Uterus (tissue), 4 donors: ENCODE results near the gene DKKL1. TPM values are rescaled to one million over a fixed set of nuclear protein-coding genes. Genes with fewer than 3 reads are reported as not detected.
"Not testable (repeated sequence)": the region's sequence is repeated elsewhere in the genome, so short reads cannot be mapped to it uniquely, and the experiment has no call there.

Experiments used
- DNase-seq, 2 donors: peaks; one replicate each; pipeline ENCODE4 v3.0.0-alpha.2; 2019 to 2020
- H3K27ac ChIP-seq, 2 donors: fragments of 200-600 bp; sonication (generic); 1 replicate in 1 of 2; 2 replicates in 1 of 2; pipeline ENCODE4 v1.5.1; 2016 to 2018
- H3K27me3 ChIP-seq, 2 donors: fragments of 200-600 bp; sonication (generic); one replicate each; pipeline ENCODE4 v1.5.1; 2018 to 2019; ENCODE audit warnings: control low read depth in 1 of 2
- H3K36me3 ChIP-seq, 2 donors: fragments of 200-600 bp; sonication (generic); one replicate each; pipeline ENCODE4 v1.5.1; 2019; ENCODE audit warnings: control low read depth in 1 of 2
- H3K4me1 ChIP-seq, 2 donors: fragments of 200-600 bp; sonication (generic); one replicate each; pipeline ENCODE4 v1.5.1; 2018 to 2019; ENCODE audit warnings: control low read depth in 1 of 2
- H3K4me3 ChIP-seq, 2 donors: fragments of 200-600 bp; sonication (generic); 1 replicate in 1 of 2; 2 replicates in 1 of 2; pipeline ENCODE4 v1.5.1; 2018 to 2019; ENCODE audit warnings: mild to moderate bottlenecking in 1 of 2
- H3K9me3 ChIP-seq, 2 donors: fragments of 200-600 bp; sonication (generic); one replicate each; pipeline ENCODE4 v1.5.1; 2019; ENCODE audit warnings: control low read depth in 1 of 2
- POLR2A ChIP-seq, 2 donors: fragments of 450-650 bp; IDR thresholded peaks; one replicate each; pipeline ENCODE4 v1.6.1; 2016; ENCODE audit warnings: antibody characterized with exemption in 2 of 2, mild to moderate bottlenecking in 1 of 2, moderate library complexity in 1 of 2
- intact Hi-C: fragments of 100-400 bp; cut with DNase I; formaldehyde crosslinking; loops from one replicate; pipeline ENCODE4 v1.15.1; 2023; ENCODE audit warnings: low total_unique reads
- total RNA-seq, 4 donors: library from RNA; depleted of rRNA in 3 of 4; stranded (reverse); fragments of >200 nt in 3 of 4; gene quantifications; one replicate each; pipeline versions ENCODE4 v1.1.0 to v1.2.4, GENCODE V29; 2014 to 2023
- TF ChIP-seq, protein P1 (sequence below), 4 experiments: fragments of 200-600 bp in 2 of 4; fragments of 450-650 bp in 2 of 4; sonication (generic) in 2 of 4; IDR thresholded peaks; one replicate each; pipeline ENCODE4 v1.5.1; 2016 to 2019; ENCODE audit warnings: antibody characterized with exemption in 4 of 4, mild to moderate bottlenecking in 2 of 4, moderate library complexity in 1 of 4
- donor health status: DM: yes; HTN: yes; CAD: no.

Gene DKKL1
- total RNA-seq, 4 donors from 2014 or later: 1.3 TPM; not detected in 3

GRCh38 chr19:49326165-49326704, 37.4 kb upstream of the DKKL1 start:
- intact Hi-C loops: no loop called here
- DNase-seq: no peak
- H3K36me3 ChIP-seq: no peaks in the 10 kb centered on the region

GRCh38 chr19:49327878-49328544, 35.7 kb upstream of the DKKL1 start:
- intact Hi-C loops: no loop called here
- Histone ChIP-seq H3K4me3 (no peak overlapping the region), H3K9me3 (no peaks in the 10 kb centered on the region), H3K4me1 (no peaks in the 10 kb centered on the region), H3K36me3 (no peaks in the 10 kb centered on the region), H3K27me3 (no peaks in the 10 kb centered on the region), H3K27ac (no peak overlapping the region)
- DNase-seq: no peak
- no peak for TF ChIP-seq POLR2A (IDR thresholded peaks at IDR 0.05)
- TF ChIP-seq, protein P1, sequence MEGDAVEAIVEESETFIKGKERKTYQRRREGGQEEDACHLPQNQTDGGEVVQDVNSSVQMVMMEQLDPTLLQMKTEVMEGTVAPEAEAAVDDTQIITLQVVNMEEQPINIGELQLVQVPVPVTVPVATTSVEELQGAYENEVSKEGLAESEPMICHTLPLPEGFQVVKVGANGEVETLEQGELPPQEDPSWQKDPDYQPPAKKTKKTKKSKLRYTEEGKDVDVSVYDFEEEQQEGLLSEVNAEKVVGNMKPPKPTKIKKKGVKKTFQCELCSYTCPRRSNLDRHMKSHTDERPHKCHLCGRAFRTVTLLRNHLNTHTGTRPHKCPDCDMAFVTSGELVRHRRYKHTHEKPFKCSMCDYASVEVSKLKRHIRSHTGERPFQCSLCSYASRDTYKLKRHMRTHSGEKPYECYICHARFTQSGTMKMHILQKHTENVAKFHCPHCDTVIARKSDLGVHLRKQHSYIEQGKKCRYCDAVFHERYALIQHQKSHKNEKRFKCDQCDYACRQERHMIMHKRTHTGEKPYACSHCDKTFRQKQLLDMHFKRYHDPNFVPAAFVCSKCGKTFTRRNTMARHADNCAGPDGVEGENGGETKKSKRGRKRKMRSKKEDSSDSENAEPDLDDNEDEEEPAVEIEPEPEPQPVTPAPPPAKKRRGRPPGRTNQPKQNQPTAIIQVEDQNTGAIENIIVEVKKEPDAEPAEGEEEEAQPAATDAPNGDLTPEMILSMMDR (IDR thresholded peaks at IDR 0.05): peak in 2 of 4 experiments; percentile 24 to 30

More at GRCh38 chr19:49326165-49326704, 37.4 kb upstream of the DKKL1 start:
- no peak overlapping the region for H3K27ac ChIP-seq
- H3K9me3 ChIP-seq: peaks cover 0 to 2% of the 10 kb centered on the region in 2 donors
- no peaks in the 10 kb centered on the region for H3K27me3 ChIP-seq
- TF ChIP-seq POLR2A (IDR thresholded peaks at IDR 0.05): no peak
- H3K4me1 ChIP-seq: no peaks in the 10 kb centered on the region
- no peak overlapping the region for H3K4me3 ChIP-seq

- Histone ChIP-seq H3K4me3 (no peak overlapping the region), H3K27me3 (no peaks in the 10 kb centered on the region), H3K4me1 (no peaks in the 10 kb centered on the region), H3K27ac (no peak overlapping the region), H3K36me3 (no peaks in the 10 kb centered on the region), H3K9me3 (no peaks in the 10 kb centered on the region)
- no peak for TF ChIP-seq POLR2A (IDR thresholded peaks at IDR 0.05)
- TF ChIP-seq, protein P1 (IDR thresholded peaks at IDR 0.05): no peak
- intact Hi-C loops: no loop called here
- DNase-seq: no peak
Measured at GRCh38 chr19:49328741-49329140, 34.9 kb upstream of the DKKL1 start.

DNA sequence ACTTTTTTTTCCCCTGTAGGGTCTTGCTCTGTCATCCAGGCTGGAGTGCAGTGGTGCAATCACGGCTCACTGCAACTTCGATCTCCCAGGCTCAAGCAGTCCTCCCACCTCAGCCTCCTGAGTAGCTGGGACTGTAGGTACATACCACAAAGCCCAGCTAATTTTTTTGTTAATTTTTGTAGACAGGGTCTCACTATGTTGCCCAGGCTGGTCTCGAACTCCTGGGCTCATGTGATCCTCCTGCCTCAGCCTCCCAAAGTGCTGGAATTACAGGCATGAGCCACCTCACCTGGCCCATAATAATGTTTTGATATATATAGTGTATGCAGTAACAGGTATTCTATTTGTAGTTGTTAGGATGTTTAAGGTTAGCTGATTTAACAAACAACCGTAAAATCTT, 32.5 kb upstream of the DKKL1 start:
- H3K9me3 ChIP-seq, H3K4me3 ChIP-seq, H3K27me3 ChIP-seq, H3K27ac ChIP-seq, H3K4me1 ChIP-seq, H3K36me3 ChIP-seq, intact Hi-C loops, DNase-seq: not testable (repeated sequence)

- H3K4me3 ChIP-seq: no peak overlapping the region
- DNase-seq: no peak
- no peaks in the 10 kb centered on the region for H3K36me3 ChIP-seq
Measured at GRCh38 chr19:49331616-49332055, 32.0 kb upstream of the DKKL1 start.

DNA sequence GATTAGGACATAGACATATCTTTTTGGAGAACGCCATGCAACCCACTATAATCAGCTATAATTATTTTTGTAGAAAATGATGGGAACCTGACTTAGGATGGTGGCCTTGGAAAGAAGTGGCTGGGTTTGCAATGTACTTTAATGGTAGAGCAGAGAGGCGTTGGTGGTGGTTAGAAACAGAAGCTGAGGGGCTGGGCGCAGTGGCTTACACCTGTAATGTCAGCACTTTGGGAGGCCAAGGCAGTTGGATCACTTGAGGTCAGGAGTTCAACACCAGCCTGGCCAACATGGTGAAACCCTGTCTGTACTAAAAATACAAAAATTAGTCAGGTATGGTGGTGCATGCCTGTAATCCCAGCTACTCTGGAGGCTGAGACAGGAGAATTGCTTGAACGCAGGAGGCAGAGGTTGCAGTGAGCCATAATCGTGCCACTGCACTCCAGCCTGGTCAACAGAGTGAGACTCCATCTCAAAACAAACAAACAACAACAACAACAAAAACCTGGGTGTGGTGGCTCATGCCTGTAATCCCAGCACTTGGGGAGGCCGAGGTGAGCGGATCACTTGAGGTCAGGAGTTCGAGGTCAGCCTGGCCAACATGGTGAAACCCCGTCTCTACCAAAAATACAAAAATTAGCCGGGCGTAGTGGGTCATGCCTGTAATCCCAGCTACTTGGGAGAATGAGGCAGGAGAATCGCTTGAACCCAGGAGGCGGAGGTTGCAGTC, 30.8 kb upstream of the DKKL1 start:
- H3K9me3 ChIP-seq, H3K4me3 ChIP-seq, H3K36me3 ChIP-seq, H3K27me3 ChIP-seq, DNase-seq, H3K4me1 ChIP-seq, intact Hi-C loops, H3K27ac ChIP-seq: not testable (repeated sequence)

More at GRCh38 chr19:49331616-49332055, 32.0 kb upstream of the DKKL1 start:
- no peaks in the 10 kb centered on the region for H3K4me1 ChIP-seq
- intact Hi-C loops: no loop called here
- H3K27ac ChIP-seq: no peak overlapping the region
- no peaks in the 10 kb centered on the region for H3K27me3 ChIP-seq
- no peak for TF ChIP-seq POLR2A (IDR thresholded peaks at IDR 0.05)
- TF ChIP-seq, protein P1 (IDR thresholded peaks at IDR 0.05): no peak
- H3K9me3 ChIP-seq: no peaks in the 10 kb centered on the region
